ENCODE results near the gene ATOSA.

DNA sequence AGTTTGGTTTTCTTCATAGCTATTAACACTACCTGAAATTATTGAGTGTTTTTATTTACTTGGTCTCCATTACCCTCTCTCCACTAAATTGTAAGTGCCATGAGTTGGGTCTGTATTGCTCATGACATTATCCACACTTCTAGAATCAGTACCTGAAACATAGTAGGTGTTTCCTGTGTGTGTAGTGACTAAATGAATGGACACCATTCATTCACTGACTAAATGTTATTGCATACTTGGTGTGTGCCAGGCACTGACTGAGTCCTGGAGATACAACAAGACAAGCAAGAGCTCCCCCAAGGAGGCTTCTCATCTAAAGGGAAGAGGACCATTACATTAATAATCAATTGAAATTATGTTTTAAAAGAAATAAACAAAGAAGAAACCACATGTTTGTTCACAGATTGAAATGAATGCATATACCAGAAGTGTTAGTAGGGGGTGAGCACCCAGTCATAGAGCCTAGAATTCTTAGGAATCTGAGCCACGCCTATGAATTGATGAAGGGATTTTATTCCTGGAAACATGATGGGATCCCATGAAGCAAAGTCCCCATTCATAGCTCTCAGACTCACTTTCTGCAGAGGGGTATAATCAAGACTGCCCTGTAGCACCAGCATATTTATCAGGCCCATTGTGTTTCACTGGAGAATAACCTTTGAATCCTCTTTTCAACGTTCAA is 31.7 kb upstream of the ATOSA start:
- TF ChIP-seq, protein P1, sequence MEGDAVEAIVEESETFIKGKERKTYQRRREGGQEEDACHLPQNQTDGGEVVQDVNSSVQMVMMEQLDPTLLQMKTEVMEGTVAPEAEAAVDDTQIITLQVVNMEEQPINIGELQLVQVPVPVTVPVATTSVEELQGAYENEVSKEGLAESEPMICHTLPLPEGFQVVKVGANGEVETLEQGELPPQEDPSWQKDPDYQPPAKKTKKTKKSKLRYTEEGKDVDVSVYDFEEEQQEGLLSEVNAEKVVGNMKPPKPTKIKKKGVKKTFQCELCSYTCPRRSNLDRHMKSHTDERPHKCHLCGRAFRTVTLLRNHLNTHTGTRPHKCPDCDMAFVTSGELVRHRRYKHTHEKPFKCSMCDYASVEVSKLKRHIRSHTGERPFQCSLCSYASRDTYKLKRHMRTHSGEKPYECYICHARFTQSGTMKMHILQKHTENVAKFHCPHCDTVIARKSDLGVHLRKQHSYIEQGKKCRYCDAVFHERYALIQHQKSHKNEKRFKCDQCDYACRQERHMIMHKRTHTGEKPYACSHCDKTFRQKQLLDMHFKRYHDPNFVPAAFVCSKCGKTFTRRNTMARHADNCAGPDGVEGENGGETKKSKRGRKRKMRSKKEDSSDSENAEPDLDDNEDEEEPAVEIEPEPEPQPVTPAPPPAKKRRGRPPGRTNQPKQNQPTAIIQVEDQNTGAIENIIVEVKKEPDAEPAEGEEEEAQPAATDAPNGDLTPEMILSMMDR (IDR thresholded peaks at IDR 0.05): no peak
- no peak for TF ChIP-seq POLR2A (IDR thresholded peaks at IDR 0.05)
- TF ChIP-seq EP300 (IDR thresholded peaks at IDR 0.05): no peak
- no peak for TF ChIP-seq POLR2AphosphoS5 (IDR thresholded peaks at IDR 0.05)

Measured in stomach (tissue), 4 donors.